ENCODE measurements around the gene DKK1. TPM values are rescaled to one million over a fixed set of nuclear protein-coding genes. Genes with fewer than 3 reads are reported as not detected.

The DKK1 gene
- total and polyA plus RNA-seq, 2 of the 13 experiments (the other 11 are each of a cell fraction or from before 2014, with no cell fraction given): 123 to 262 TPM

- TF ChIP-seq ZGPAT (CRISPR knock-in tag; IDR thresholded peaks at IDR 0.05): peak; percentile 73
- no peak for TF ChIP-seq ZBTB33 (CRISPR knock-in tag; IDR thresholded peaks at IDR 0.05)
- no peak for TF ChIP-seq ZNF562 (CRISPR knock-in tag; IDR thresholded peaks at IDR 0.05; ENCODE audit: borderline replicate concordance)
- peak; percentile 75 to 95 for TF ChIP-seq POLR2A (IDR thresholded peaks at IDR 0.05; ENCODE audit: insufficient read depth in 1 of 2, low read depth in 2 of 2, low read length in 2 of 2)
- TF ChIP-seq ZNF644 (CRISPR knock-in tag; IDR thresholded peaks at IDR 0.05; ENCODE audit: low read depth): no peak; the same call in 1 of the 2 replicates
- TF ChIP-seq MBD4 (IDR thresholded peaks at IDR 0.05; ENCODE audit: borderline replicate concordance, low read length): no peak
- no peak for TF ChIP-seq SMARCC2 (IDR thresholded peaks at IDR 0.05)
- no peak; the same call in 1 of the 2 replicates for TF ChIP-seq ZFP41 (CRISPR knock-in tag; IDR thresholded peaks at IDR 0.05; ENCODE audit: borderline replicate concordance)
- peak; percentile 64; the same call in 1 of the 2 replicates for TF ChIP-seq ZNF292 (CRISPR knock-in tag; IDR thresholded peaks at IDR 0.05; ENCODE audit: borderline replicate concordance, low read depth)
- peak; percentile 18; the same call in 1 of the 2 replicates for TF ChIP-seq GATAD1 (CRISPR knock-in tag; IDR thresholded peaks at IDR 0.05)
- TF ChIP-seq AKNA (CRISPR knock-in tag; IDR thresholded peaks at IDR 0.05; ENCODE audit: borderline replicate concordance): no peak
- peak; percentile 66 for TF ChIP-seq ZNF670 (CRISPR knock-in tag; IDR thresholded peaks at IDR 0.05; ENCODE audit: borderline replicate concordance)
- no peak for TF ChIP-seq DNMT3B (CRISPR knock-in tag; conservative IDR thresholded peaks at IDR 0.05)
- no peak; the same call in 1 of the 2 replicates for TF ChIP-seq ZBTB44 (CRISPR knock-in tag; IDR thresholded peaks at IDR 0.05)
- no peak; the same call in 1 of the 2 replicates for TF ChIP-seq NFKB2 (CRISPR knock-in tag; IDR thresholded peaks at IDR 0.05; ENCODE audit: borderline replicate concordance)
- no peak; the same call in 1 of the 2 replicates for TF ChIP-seq ARNT2 (CRISPR knock-in tag; IDR thresholded peaks at IDR 0.05; ENCODE audit: low read depth)
- no peak for TF ChIP-seq NAIF1 (CRISPR knock-in tag; IDR thresholded peaks at IDR 0.05; ENCODE audit: borderline replicate concordance)
- no peak for TF ChIP-seq HES4 (CRISPR knock-in tag; IDR thresholded peaks at IDR 0.05; ENCODE audit: borderline replicate concordance)
- TF ChIP-seq AGO2 (optimal IDR thresholded peaks at IDR 0.05; ENCODE audit: low read depth, low read length): peak; percentile 93
Observed at GRCh38 chr10:52313933-52314821, at the start of gene DKK1 (continued).

Data from HepG2 (cell line).